GM13977 (cell line): ENCODE data around the gene NMBR.
"Not testable (repeated sequence)": the region's sequence is repeated elsewhere in the genome, so short reads cannot be mapped to it uniquely, and the experiment has no call there.

Source experiments
- DNase-seq: peaks from one replicate; pipeline ENCODE4 v3.0.0; 2012; ENCODE audit warnings: low spot score
- CTCF ChIP-seq: IDR thresholded peaks from 2 replicates; pipeline ENCODE4 v1.5.1; 2012; ENCODE audit warnings: mild to moderate bottlenecking, control low read depth; ENCODE audit not compliant: insufficient read depth; ENCODE audit errors: extremely low read depth, missing control alignments
- in situ Hi-C: fragments of 300-500 bp; cut with MboI; formaldehyde crosslinking; loops from one replicate; pipeline ENCODE4 v1.12.0; 2022; ENCODE audit warnings: low sequenced_read_pairs, low pct_unique_long_range_greater_than_20kb, mixed read lengths, inconsistent platforms; ENCODE audit not compliant: unreplicated experiment

The NMBR gene

GRCh38 chr6:142155895-142156757 lies 9.2 kb upstream of the NMBR start:
- in situ Hi-C loops: no loop called here
- TF ChIP-seq CTCF: peak; percentile 9
- DNase-seq: no peak

GRCh38 chr6:142155091-142155490 lies 8.2 kb upstream of the NMBR start:
- TF ChIP-seq CTCF: no peak
- no peak for DNase-seq
- in situ Hi-C loops: no loop called here

GRCh38 chr6:142154336-142154735 lies 7.4 kb upstream of the NMBR start:
- DNase-seq: no peak
- TF ChIP-seq CTCF: no peak
- in situ Hi-C loops: no loop called here

- no peak for TF ChIP-seq CTCF
- in situ Hi-C loops: no loop called here
- no peak for DNase-seq
These were observed 6.3 kb upstream of the NMBR start for GRCh38 chr6:142153196-142153595.

DNA sequence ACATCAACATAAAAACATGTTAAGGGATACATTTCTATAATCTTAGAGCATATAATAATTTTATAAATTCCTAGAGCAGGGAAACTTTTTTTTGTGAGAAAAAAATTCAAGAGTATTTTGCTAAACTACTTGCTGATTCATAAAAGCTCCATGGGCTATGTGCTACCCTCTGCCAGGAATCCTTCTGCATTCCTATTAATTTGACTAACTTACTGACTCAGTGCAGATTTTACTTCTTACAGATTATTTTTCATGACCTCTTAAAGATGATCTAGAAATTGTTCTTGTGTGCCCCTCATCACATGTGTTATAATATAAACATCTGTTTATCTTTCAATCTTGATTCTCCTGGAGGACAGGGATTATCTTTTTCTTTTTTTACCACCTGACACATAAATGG lies 5.8 kb upstream of the NMBR start:
- in situ Hi-C loops: no loop called here
- no peak for DNase-seq
- no peak for TF ChIP-seq CTCF

- DNase-seq: not testable (repeated sequence)
- in situ Hi-C loops: loop anchor here (25.0 kb wide), 1 partner anchor 246 kb away; no protein-coding TSS in a partner anchor
These were observed 5.4 kb downstream of the NMBR start for GRCh38 chr6:142141531-142141930.

- in situ Hi-C loops: loop anchor here (25.0 kb wide), 1 partner anchor 248 kb away; no protein-coding TSS in a partner anchor
- no peak for TF ChIP-seq CTCF
- no peak for DNase-seq
These were observed 8.0 kb downstream of the NMBR start for GRCh38 chr6:142138876-142139275.
